ENCODE results near the gene HMG20A. TPM values are rescaled to one million over a fixed set of nuclear protein-coding genes. Genes with fewer than 3 reads are reported as not detected.

HMG20A gene
- total and polyA plus RNA-seq, 8 donors = 7.8 to 20.5 (median 12.9) TPM

GRCh38 chr15:77456746-77457145 lies 36.1 kb downstream of the HMG20A start:
- Histone ChIP-seq H3K9me3 (no peaks in the 10 kb centered on the region), H3K36me3 (peaks cover 0 to 5% (median 0%) of the 10 kb centered on the region in 3 donors), H3K27ac (no peak overlapping the region), H3K4me3 (no peak overlapping the region), H3K4me1 (peaks cover 0 to 14% (median 0%) of the 10 kb centered on the region in 3 donors), H3K27me3 (no peaks in the 10 kb centered on the region)
- no peak for DNase-seq
- no peak for TF ChIP-seq CTCF (IDR thresholded peaks at IDR 0.05)
- ATAC-seq = no peak
- 97 to 100% methylated on average over 1 of the region's 1 CpG for WGBS, 2 donors
- intact Hi-C loops (cut with DNase I) = no loop called here
- no peak for FAIRE-seq

GRCh38 chr15:77457191-77457904 lies 36.7 kb downstream of the HMG20A start:
- intact Hi-C loops (cut with DNase I) = no loop called here
- DNase-seq (no peak), FAIRE-seq (no peak), ATAC-seq (no peak)
- 68 to 73% methylated on average over 5 of the region's 5 CpGs for WGBS, 2 donors
- H3K4me1 ChIP-seq = peaks cover 0 to 14% (median 0%) of the 10 kb centered on the region in 3 donors
- no peaks in the 10 kb centered on the region for H3K27me3 ChIP-seq
- no peaks in the 10 kb centered on the region for H3K9me3 ChIP-seq
- no peak overlapping the region for H3K4me3 ChIP-seq
- H3K27ac ChIP-seq = no peak overlapping the region
- peaks cover 0 to 5% (median 0%) of the 10 kb centered on the region in 3 donors for H3K36me3 ChIP-seq
- TF ChIP-seq CTCF (IDR thresholded peaks at IDR 0.05) = no peak

GRCh38 chr15:77457905-77458265 lies 37.2 kb downstream of the HMG20A start:
- Histone ChIP-seq H3K4me3 (no peak overlapping the region), H3K4me1 (peaks cover 0 to 14% (median 0%) of the 10 kb centered on the region in 3 donors), H3K27ac (no peak overlapping the region), H3K9me3 (no peaks in the 10 kb centered on the region), H3K27me3 (no peaks in the 10 kb centered on the region), H3K36me3 (peaks cover 0 to 5% (median 0%) of the 10 kb centered on the region in 3 donors)
- TF ChIP-seq CTCF (IDR thresholded peaks at IDR 0.05) = no peak
- no peak for FAIRE-seq
- intact Hi-C loops (cut with DNase I) = no loop called here
- DNase-seq = no peak
- ATAC-seq = no peak

GRCh38 chr15:77459031-77459430 lies 38.3 kb downstream of the HMG20A start:
- FAIRE-seq (no peak), ATAC-seq (no peak), DNase-seq (no peak)
- 87 to 93% methylated on average over 2 of the region's 2 CpGs for WGBS, 2 donors
- intact Hi-C loops (cut with DNase I) = no loop called here
- Histone ChIP-seq H3K36me3 (peaks cover 0 to 5% (median 0%) of the 10 kb centered on the region in 3 donors), H3K27me3 (no peaks in the 10 kb centered on the region), H3K4me3 (no peak overlapping the region), H3K4me1 (peaks cover 0 to 14% (median 2%) of the 10 kb centered on the region in 3 donors), H3K9me3 (no peaks in the 10 kb centered on the region), H3K27ac (no peak overlapping the region)
- no peak for TF ChIP-seq CTCF (IDR thresholded peaks at IDR 0.05)

- FAIRE-seq (no peak), DNase-seq (no peak), ATAC-seq (no peak)
- Histone ChIP-seq H3K27me3 (no peaks in the 10 kb centered on the region), H3K36me3 (peaks cover 0 to 13% (median 2%) of the 10 kb centered on the region in 3 donors), H3K9me3 (no peaks in the 10 kb centered on the region), H3K27ac (no peak overlapping the region), H3K4me3 (no peak overlapping the region), H3K4me1 (peaks cover 6 to 18% (median 12%) of the 10 kb centered on the region in 3 donors)
- intact Hi-C loops (cut with DNase I) = no loop called here
- no peak for TF ChIP-seq CTCF (IDR thresholded peaks at IDR 0.05)
Observed at GRCh38 chr15:77461486-77461885, 40.8 kb downstream of the HMG20A start.
